GM12878 (cell line): ENCODE data around the gene CHAMP1. TPM values are rescaled to one million over a fixed set of nuclear protein-coding genes. Genes with fewer than 3 reads are reported as not detected.

Experiments used
- ESRRA ChIP-seq: IDR thresholded peaks from 2 replicates; pipeline ENCODE4 v1.6.1; 2012; ENCODE audit warnings: mild to moderate bottlenecking, low read length, improper control_type of control experiment
- GABPA ChIP-seq: IDR thresholded peaks from 2 replicates; pipeline ENCODE4 v1.6.1; 2014; ENCODE audit warnings: antibody characterized with exemption, low read depth, mild to moderate bottlenecking, inconsistent platforms
- PAX5 ChIP-seq: IDR thresholded peaks from 2 replicates; pipeline ENCODE4 v1.6.1; 2011; ENCODE audit warnings: low read depth, low read length, borderline replicate concordance
- PML ChIP-seq: IDR thresholded peaks from 2 replicates; pipeline ENCODE4 v1.6.1; 2012; ENCODE audit warnings: low read length, inconsistent platforms
- POLR2AphosphoS2 ChIP-seq: IDR thresholded peaks from 2 replicates; pipeline ENCODE4 v1.6.1; 2011; ENCODE audit warnings: low read depth, mild to moderate bottlenecking, low read length, improper control_type of control experiment, moderate library complexity
- RAD21 ChIP-seq: IDR thresholded peaks from 2 replicates; pipeline ENCODE4 v1.6.1; 2011; ENCODE audit warnings: mild to moderate bottlenecking, low read depth, low read length, moderate library complexity; ENCODE audit not compliant: insufficient read depth
- RAD51 ChIP-seq: fragments of 450-650 bp; IDR thresholded peaks from 2 replicates; pipeline ENCODE4 v1.6.1; 2016; ENCODE audit warnings: moderate library complexity, mild to moderate bottlenecking, inconsistent platforms
- ZNF207 ChIP-seq: fragments of 450-650 bp; IDR thresholded peaks from 2 replicates; pipeline ENCODE4 v1.6.1; 2014; ENCODE audit warnings: antibody characterized with exemption, mild to moderate bottlenecking, borderline replicate concordance
- ZZZ3 ChIP-seq: IDR thresholded peaks from 2 replicates; pipeline ENCODE4 v1.6.1; 2011; ENCODE audit warnings: low read depth; ENCODE audit not compliant: control insufficient read depth, insufficient read length
- polyA plus RNA-seq, 11 experiments: library from polyadenylated mRNA; depleted of rRNA in 4 of 11; unstranded in 6 of 11; stranded (reverse) in 5 of 11; fragments of >200 nt; fragmentation: Nextera tagmentation in 4 of 11; fragmentation: Illumina TruSeq in 1 of 11; extraction: Ambion mirVana in 4 of 11; extraction: Trizol in 1 of 11; gene quantifications; 1 replicate in 1 of 11; 2 replicates in 10 of 11; pipeline versions ENCODE4 v1.2.1 to v1.2.3, GENCODE V29; 2011 to 2016; ENCODE audit warnings: inconsistent platforms in 2 of 11, missing spikeins in 2 of 11, low read depth in 1 of 11
- total RNA-seq, 4 experiments: library from RNA; depleted of rRNA in 3 of 4; stranded (reverse); fragments of >200 nt in 3 of 4; fragmentation: Illumina TruSeq in 1 of 4; extraction: Trizol in 1 of 4; gene quantifications; 2 replicates each; pipeline versions ENCODE4 v1.2.1 to v1.2.3, GENCODE V29; 2013 to 2021
- TF ChIP-seq, protein P1 (sequence below): fragments of 450-650 bp; formaldehyde crosslinking; IDR thresholded peaks from 2 replicates; pipeline ENCODE4 v1.5.0; 2022; ENCODE audit warnings: mild to moderate bottlenecking, missing genetic modification characterization
- TF ChIP-seq, protein P2 (sequence below): IDR thresholded peaks from 2 replicates; pipeline ENCODE4 v1.6.1; 2011; ENCODE audit warnings: borderline replicate concordance, low read depth, mild to moderate bottlenecking, moderate library complexity, mixed read lengths, low read length; ENCODE audit not compliant: insufficient read depth; ENCODE audit errors: extremely low read length
- TF ChIP-seq, protein P3 (sequence below): fragments of 450-650 bp; IDR thresholded peaks from 2 replicates; pipeline ENCODE4 v1.6.1; 2014; ENCODE audit warnings: mild to moderate bottlenecking
- TF ChIP-seq, protein P4 (sequence below): fragments of 450-650 bp; IDR thresholded peaks from 2 replicates; pipeline ENCODE4 v1.6.1; 2017; ENCODE audit warnings: mild to moderate bottlenecking, moderate library complexity
- TF ChIP-seq, protein P5 (sequence below): fragments of 450-650 bp; IDR thresholded peaks from 2 replicates; pipeline ENCODE4 v1.6.1; 2017; ENCODE audit warnings: antibody characterized with exemption, mild to moderate bottlenecking, moderate library complexity
- TF ChIP-seq, protein P6 (sequence below): IDR thresholded peaks from 2 replicates; pipeline ENCODE4 v1.6.1; 2012; ENCODE audit warnings: low read depth, low read length, improper control_type of control experiment

The CHAMP1 gene
- total and polyA plus RNA-seq, 10 of the 15 experiments (the other 5 are each of a cell fraction or from before 2014, with no cell fraction given): 1.1 to 54.8 (median 23.9) TPM

DNA sequence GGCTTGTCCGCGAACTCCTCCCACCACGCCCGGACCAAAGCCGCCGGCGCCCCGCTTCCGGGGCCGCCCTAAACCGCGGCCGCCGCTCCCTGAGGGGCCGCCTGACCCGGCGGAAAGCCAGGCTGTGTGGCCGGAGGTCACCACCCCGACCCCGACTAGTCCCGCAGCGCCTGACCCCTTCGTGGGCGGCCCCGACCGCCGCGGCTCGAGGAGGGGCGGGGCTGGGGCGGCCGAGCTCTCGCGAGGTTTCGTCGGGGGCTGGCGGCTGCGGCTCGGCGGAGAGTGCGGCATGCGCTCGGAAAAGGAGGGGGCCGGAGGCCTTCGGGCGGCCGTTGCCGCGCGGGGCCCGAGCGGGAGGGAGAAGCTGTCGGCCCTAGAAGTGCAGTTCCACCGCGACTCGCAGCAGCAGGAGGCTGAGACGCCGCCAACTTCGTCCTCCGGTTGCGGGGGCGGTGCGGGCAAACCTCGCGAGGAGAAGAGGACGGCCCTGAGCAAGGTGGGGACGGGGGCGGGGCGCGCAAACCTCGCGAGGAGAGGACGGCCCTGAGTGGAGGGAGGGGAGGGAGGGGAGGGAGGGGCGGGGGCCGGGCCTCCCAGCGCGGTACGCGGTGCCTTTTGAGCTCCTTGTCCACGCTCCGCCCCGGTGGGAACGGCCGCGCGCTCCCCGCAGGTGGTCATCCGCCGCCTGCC is 32.8 kb upstream of the CHAMP1 start, which contains the start of gene UPF3A (continued):
- TF ChIP-seq, protein P1, sequence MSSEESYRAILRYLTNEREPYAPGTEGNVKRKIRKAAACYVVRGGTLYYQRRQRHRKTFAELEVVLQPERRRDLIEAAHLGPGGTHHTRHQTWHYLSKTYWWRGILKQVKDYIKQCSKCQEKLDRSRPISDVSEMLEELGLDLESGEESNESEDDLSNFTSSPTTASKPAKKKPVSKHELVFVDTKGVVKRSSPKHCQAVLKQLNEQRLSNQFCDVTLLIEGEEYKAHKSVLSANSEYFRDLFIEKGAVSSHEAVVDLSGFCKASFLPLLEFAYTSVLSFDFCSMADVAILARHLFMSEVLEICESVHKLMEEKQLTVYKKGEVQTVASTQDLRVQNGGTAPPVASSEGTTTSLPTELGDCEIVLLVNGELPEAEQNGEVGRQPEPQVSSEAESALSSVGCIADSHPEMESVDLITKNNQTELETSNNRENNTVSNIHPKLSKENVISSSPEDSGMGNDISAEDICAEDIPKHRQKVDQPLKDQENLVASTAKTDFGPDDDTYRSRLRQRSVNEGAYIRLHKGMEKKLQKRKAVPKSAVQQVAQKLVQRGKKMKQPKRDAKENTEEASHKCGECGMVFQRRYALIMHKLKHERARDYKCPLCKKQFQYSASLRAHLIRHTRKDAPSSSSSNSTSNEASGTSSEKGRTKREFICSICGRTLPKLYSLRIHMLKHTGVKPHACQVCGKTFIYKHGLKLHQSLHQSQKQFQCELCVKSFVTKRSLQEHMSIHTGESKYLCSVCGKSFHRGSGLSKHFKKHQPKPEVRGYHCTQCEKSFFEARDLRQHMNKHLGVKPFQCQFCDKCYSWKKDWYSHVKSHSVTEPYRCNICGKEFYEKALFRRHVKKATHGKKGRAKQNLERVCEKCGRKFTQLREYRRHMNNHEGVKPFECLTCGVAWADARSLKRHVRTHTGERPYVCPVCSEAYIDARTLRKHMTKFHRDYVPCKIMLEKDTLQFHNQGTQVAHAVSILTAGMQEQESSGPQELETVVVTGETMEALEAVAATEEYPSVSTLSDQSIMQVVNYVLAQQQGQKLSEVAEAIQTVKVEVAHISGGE (CRISPR knock-in tag): no peak
- no peak for TF ChIP-seq RAD51
- no peak for TF ChIP-seq ESRRA
- TF ChIP-seq, protein P2, sequence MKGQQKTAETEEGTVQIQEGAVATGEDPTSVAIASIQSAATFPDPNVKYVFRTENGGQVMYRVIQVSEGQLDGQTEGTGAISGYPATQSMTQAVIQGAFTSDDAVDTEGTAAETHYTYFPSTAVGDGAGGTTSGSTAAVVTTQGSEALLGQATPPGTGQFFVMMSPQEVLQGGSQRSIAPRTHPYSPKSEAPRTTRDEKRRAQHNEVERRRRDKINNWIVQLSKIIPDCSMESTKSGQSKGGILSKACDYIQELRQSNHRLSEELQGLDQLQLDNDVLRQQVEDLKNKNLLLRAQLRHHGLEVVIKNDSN: no peak
- TF ChIP-seq ZZZ3: no peak
- TF ChIP-seq, protein P3, sequence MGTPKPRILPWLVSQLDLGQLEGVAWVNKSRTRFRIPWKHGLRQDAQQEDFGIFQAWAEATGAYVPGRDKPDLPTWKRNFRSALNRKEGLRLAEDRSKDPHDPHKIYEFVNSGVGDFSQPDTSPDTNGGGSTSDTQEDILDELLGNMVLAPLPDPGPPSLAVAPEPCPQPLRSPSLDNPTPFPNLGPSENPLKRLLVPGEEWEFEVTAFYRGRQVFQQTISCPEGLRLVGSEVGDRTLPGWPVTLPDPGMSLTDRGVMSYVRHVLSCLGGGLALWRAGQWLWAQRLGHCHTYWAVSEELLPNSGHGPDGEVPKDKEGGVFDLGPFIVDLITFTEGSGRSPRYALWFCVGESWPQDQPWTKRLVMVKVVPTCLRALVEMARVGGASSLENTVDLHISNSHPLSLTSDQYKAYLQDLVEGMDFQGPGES: no peak
- TF ChIP-seq, protein P4, sequence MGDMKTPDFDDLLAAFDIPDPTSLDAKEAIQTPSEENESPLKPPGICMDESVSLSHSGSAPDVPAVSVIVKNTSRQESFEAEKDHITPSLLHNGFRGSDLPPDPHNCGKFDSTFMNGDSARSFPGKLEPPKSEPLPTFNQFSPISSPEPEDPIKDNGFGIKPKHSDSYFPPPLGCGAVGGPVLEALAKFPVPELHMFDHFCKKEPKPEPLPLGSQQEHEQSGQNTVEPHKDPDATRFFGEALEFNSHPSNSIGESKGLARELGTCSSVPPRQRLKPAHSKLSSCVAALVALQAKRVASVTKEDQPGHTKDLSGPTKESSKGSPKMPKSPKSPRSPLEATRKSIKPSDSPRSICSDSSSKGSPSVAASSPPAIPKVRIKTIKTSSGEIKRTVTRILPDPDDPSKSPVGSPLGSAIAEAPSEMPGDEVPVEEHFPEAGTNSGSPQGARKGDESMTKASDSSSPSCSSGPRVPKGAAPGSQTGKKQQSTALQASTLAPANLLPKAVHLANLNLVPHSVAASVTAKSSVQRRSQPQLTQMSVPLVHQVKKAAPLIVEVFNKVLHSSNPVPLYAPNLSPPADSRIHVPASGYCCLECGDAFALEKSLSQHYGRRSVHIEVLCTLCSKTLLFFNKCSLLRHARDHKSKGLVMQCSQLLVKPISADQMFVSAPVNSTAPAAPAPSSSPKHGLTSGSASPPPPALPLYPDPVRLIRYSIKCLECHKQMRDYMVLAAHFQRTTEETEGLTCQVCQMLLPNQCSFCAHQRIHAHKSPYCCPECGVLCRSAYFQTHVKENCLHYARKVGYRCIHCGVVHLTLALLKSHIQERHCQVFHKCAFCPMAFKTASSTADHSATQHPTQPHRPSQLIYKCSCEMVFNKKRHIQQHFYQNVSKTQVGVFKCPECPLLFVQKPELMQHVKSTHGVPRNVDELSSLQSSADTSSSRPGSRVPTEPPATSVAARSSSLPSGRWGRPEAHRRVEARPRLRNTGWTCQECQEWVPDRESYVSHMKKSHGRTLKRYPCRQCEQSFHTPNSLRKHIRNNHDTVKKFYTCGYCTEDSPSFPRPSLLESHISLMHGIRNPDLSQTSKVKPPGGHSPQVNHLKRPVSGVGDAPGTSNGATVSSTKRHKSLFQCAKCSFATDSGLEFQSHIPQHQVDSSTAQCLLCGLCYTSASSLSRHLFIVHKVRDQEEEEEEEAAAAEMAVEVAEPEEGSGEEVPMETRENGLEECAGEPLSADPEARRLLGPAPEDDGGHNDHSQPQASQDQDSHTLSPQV: no peak
- TF ChIP-seq, protein P5, sequence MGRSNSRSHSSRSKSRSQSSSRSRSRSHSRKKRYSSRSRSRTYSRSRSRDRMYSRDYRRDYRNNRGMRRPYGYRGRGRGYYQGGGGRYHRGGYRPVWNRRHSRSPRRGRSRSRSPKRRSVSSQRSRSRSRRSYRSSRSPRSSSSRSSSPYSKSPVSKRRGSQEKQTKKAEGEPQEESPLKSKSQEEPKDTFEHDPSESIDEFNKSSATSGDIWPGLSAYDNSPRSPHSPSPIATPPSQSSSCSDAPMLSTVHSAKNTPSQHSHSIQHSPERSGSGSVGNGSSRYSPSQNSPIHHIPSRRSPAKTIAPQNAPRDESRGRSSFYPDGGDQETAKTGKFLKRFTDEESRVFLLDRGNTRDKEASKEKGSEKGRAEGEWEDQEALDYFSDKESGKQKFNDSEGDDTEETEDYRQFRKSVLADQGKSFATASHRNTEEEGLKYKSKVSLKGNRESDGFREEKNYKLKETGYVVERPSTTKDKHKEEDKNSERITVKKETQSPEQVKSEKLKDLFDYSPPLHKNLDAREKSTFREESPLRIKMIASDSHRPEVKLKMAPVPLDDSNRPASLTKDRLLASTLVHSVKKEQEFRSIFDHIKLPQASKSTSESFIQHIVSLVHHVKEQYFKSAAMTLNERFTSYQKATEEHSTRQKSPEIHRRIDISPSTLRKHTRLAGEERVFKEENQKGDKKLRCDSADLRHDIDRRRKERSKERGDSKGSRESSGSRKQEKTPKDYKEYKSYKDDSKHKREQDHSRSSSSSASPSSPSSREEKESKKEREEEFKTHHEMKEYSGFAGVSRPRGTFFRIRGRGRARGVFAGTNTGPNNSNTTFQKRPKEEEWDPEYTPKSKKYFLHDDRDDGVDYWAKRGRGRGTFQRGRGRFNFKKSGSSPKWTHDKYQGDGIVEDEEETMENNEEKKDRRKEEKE: no peak
- no peak for TF ChIP-seq RAD21
- no peak for TF ChIP-seq GABPA
- TF ChIP-seq PAX5: no peak
- peak; percentile 85 for TF ChIP-seq PML
- TF ChIP-seq POLR2AphosphoS2: peak; percentile 69; the same call in 1 of the 2 replicates
- TF ChIP-seq ZNF207: peak; percentile 76
- TF ChIP-seq, protein P6, sequence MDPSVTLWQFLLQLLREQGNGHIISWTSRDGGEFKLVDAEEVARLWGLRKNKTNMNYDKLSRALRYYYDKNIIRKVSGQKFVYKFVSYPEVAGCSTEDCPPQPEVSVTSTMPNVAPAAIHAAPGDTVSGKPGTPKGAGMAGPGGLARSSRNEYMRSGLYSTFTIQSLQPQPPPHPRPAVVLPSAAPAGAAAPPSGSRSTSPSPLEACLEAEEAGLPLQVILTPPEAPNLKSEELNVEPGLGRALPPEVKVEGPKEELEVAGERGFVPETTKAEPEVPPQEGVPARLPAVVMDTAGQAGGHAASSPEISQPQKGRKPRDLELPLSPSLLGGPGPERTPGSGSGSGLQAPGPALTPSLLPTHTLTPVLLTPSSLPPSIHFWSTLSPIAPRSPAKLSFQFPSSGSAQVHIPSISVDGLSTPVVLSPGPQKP: peak; percentile 72
